Measurements from ENCODE around the gene CR2.
"Not testable (repeated sequence)": the region's sequence is repeated elsewhere in the genome, so short reads cannot be mapped to it uniquely, and the experiment has no call there.

The CR2 gene

GRCh38 chr1:207444514-207445217 is 9.5 kb upstream of the CR2 start:
- FAIRE-seq (no peak), DNase-seq (ENCODE audit: low spot score) (no peak)

GRCh38 chr1:207453710-207454045 is 450 bp upstream of the CR2 start:
- FAIRE-seq (no peak), DNase-seq (ENCODE audit: low spot score) (no peak)

DNA sequence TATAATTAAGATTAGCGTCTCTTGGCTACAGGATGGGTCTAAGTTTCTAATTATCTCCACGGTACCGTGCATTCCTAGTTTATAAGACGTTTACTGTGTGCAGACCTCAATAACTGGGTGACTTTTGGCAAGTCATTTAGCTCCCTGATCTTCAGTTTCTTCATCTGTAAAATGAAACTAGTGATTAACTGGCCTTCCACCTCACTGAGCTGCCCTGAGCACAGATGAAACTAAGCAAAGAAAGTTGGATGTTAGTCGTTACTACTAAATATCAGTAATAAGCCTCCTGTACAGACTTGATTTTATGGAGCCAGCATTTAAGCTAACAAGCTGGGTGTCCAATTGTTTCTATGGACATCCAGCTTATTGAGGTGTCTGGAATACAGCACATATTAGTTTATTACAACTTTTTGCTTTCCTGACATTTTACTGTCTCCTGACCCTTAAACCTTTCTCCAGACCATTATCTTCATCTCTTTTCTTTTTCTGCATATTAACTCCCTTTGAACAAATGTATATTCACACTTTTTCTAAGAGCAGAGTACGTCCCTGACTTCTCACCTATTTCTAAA is 1.1 kb downstream of the CR2 start:
- FAIRE-seq (no peak), DNase-seq (ENCODE audit: low spot score) (no peak)

GRCh38 chr1:207458414-207458813 is 4.3 kb downstream of the CR2 start:
- DNase-seq (ENCODE audit: low spot score) (no peak), FAIRE-seq (peak; percentile 13)

DNA sequence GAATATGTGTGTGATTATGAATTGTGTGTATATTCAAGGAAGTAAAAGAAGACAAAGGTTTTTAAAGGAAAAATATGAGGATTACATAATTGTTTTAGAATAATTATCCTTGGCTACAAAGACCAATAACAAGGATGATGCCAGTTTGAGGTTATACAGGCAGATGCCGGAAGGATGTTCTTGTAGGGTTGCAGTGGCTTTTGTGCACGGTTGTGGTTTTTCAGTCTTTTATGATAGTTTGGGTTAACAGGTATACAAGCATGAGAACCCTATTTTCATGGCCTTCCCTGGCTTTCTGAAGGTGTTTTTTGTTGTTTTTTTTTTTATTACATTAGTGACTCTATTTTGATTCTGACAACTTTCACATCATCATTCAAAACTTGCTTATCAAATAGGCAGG is 4.9 kb downstream of the CR2 start:
- FAIRE-seq: no peak

GRCh38 chr1:207461649-207462048 is 7.5 kb downstream of the CR2 start:
- FAIRE-seq: no peak
- DNase-seq (ENCODE audit: low spot score): no peak

More for the DNA sequence above, 4.9 kb downstream of the CR2 start:
- no peak for DNase-seq (ENCODE audit: low spot score)

DNA sequence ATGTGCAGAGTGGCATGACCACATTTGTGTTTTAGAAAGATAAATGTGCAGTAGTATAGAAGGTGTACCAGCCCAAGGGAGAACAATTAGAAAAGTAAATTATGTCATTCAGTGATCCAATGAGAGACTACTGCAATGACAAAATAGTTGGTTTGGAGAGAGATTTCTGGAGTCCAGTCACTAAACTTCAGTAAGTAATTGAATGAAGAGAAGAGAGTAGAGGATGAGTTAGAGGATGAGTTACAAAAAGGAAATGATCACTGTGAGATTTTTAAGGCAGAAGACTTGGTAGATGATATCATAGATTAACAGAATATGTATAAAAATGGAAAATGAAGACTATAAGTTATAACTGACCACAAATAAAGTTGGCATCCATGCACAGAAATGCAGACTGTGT is 8.4 kb downstream of the CR2 start:
- DNase-seq (ENCODE audit: low spot score): no peak
- no peak for FAIRE-seq

GRCh38 chr1:207463021-207463420 is 8.9 kb downstream of the CR2 start:
- no peak for FAIRE-seq
- peak; percentile 11 for DNase-seq (ENCODE audit: low spot score)

- DNase-seq (ENCODE audit: low spot score) (no peak), FAIRE-seq (no peak)
Observed at GRCh38 chr1:207463571-207463970, 9.4 kb downstream of the CR2 start.

DNA sequence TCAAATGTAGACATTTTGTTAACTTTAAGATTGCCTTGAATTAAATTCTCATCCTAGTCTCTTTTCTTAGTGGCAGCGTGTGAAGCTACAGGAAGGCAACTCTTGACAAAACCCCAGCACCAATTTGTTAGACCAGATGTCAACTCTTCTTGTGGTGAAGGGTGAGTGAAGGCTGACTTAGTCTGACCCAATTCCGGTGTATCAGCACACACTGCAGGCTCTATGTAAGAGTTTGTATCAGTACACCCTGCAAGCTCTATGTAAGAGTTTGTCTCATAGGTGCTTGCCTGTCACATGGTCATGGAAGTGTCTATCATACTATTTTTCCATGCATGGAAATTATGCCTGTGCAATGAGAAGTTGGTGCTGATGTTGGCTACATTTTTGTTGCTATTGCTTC is 16.8 kb downstream of the CR2 start:
- DNase-seq (ENCODE audit: low spot score): no peak
- FAIRE-seq: no peak

DNA sequence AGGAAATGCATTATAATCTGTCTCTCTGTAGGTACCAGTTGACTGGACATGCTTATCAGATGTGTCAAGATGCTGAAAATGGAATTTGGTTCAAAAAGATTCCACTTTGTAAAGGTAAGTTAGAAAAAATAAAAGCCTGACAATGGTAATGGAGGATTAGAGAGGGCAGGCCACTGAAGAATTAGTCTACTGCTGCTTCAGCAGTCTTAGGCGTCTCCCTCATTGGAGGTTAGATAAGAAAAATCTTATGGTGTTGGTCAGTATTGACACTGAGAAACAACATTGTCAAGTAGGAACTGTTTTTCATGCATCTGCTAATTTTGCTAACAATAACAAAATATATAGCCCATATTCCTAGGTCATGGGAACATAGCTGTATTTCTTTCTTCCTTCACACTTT is 20.1 kb downstream of the CR2 start:
- no peak for FAIRE-seq

DNA sequence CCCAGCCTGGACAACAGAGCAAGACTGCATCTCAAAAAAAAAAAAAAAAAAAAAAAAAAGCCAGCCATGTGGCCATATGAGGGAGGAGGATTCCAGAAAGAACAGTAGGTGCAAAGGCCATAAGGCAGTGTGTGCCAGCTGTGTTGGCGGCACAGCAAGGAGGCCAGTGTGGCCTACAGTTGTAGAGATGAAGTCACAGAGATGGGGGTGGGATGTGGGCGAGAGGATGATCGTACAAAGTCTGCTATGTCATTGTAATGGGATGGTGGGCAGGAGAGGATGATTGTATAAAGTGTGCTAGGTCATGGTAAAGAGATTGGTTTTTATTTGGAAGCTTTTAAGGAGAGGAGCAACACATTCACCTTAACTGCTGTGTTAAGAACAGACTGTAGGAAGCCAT is 32.1 kb downstream of the CR2 start:
- FAIRE-seq: no peak
- DNase-seq (ENCODE audit: low spot score): no peak

More for the DNA sequence above, 20.1 kb downstream of the CR2 start:
- no peak for DNase-seq (ENCODE audit: low spot score)

- FAIRE-seq: no peak
- DNase-seq (ENCODE audit: low spot score): no peak
Observed at GRCh38 chr1:207487636-207488035, 33.5 kb downstream of the CR2 start.

DNA sequence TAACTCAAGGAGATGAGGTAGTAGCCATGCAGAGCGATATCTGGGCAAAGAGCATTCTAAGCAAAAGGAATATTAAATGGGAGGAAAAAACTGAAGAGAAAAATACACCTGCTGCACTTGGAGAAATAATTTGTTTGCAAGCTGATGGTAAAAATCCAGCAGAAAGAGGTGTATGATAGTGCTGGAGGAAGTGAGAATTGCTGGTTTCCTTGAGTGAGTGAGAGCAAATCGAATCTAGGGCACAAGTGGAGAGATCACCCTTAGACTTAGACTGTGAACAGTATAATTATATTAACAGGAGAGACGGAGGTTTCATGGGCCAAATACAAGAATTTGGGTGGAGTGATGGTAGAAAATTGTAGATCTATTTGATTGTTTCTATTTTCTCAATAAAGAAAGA is 39.1 kb downstream of the CR2 start:
- FAIRE-seq (no peak), DNase-seq (ENCODE audit: low spot score) (no peak)

DNA sequence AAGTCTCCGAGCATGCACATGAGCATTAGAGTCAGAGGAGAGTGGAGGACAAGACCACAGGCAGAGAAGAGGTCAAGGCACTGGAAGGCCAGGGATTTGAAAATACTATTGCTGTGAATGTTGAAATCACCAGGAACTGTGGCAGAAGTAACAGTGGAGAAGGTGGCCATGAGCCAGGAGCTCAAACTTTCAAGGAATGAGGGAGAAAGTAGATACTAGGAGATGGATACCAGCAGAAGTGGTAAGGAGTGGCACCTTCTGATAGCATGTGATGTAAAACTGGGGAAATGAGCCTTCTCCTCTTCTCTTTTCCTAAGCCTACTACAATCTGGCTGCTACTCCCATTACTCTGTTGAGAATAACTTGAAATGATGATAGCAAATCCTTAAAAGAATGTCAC is 40.0 kb downstream of the CR2 start:
- no peak for DNase-seq (ENCODE audit: low spot score)
- no peak for FAIRE-seq

GRCh38 chr1:207495281-207495680 is 41.2 kb downstream of the CR2 start:
- not testable (repeated sequence) for FAIRE-seq

DNA sequence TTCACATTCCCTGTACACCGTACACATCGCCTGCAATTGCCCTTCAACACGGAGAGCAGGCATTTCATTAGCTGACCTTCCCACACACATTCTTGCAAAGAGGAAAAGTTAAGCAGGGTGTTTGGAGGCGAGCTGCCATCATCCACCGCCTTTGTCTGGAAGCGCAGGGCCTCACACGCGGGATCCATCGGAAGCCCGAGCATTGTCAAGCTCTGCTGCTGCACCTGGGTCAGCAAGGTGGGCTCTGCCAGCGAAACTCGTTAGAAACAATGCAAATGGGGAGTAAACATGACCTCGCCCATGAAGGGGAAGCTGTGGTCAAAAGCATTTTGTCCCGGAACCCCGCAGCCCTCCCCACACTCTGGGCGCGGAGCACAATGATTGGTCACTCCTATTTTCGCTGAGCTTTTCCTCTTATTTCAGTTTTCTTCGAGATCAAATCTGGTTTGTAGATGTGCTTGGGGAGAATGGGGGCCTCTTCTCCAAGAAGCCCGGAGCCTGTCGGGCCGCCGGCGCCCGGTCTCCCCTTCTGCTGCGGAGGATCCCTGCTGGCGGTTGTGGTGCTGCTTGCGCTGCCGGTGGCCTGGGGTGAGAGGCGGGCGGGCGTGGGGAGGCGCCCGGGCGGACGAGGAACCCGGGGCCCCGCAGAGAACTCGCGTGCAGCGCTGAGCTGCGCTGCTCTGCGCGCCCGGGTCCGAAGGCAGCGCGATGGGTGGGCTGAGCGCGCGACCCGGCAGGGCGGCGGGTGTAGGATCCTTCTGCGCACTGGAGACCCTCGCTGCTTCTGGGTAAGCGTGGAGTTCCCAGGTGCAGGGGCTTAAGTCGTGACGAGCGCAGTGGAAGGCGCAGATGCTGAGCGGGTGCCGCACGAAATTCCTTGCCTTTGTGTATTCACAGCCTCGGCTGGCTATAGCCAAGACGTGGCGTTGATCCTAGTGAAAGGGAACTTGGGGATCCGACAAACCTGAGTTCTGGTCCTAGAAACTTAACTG is 42.0 kb downstream of the CR2 start, which contains the start of gene CR1:
CR1 (plus strand) TSS at position 357 of the 992 bp plus-strand sequence; CDS start at position 468, 111 bp downstream.
- DNase-seq (ENCODE audit: low spot score) (no peak), FAIRE-seq (no peak)

More at GRCh38 chr1:207495281-207495680, 41.2 kb downstream of the CR2 start:
- not testable (repeated sequence) for DNase-seq (ENCODE audit: low spot score)

DNA sequence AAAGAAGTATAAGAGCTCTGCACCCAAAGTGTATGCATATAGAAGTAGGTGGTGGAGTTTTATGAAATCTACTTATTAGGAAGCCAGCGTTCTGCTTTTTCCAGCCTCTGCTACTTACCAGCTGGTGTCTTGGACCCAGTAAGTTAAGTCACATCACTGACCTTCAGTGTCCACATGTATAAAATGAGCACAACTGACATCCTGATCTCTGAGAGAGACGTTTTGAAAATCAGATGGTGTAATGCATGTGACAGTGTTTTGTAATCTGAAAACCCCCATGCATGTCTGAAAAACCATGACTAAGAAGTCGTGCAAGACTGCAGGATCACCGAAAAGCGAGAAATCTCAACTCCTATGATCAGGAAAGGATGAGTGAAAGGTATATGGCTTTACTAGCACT is 43.8 kb downstream of the CR2 start:
- FAIRE-seq (no peak), DNase-seq (ENCODE audit: low spot score) (no peak)

DNA sequence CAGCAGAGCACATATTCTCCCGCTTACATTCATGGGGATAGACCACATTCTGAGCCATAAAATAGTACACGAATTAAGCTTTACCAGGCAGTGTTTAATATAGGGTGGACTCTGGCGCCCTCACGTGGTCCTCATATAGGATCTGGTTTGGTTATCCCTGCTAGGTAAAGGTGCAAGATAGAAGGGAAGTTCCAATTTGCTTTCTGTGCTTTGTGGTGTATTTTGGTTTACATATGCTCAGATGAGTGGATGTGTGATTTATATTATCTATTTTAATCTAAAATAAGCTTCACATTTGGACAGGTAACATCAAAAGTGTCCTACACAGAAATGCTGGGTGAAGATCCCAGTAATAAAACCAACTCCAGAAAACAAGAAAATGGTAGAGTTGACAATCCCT is 45.4 kb downstream of the CR2 start:
- no peak for FAIRE-seq
- DNase-seq (ENCODE audit: low spot score): peak; percentile 53

- FAIRE-seq (no peak), DNase-seq (ENCODE audit: low spot score) (no peak)
Observed at GRCh38 chr1:207500306-207500705, 46.2 kb downstream of the CR2 start.

GRCh38 chr1:207501071-207501470 is 46.9 kb downstream of the CR2 start:
- FAIRE-seq (no peak), DNase-seq (ENCODE audit: low spot score) (no peak)

GRCh38 chr1:207502726-207503125 is 48.6 kb downstream of the CR2 start:
- DNase-seq (ENCODE audit: low spot score) (peak; percentile 10), FAIRE-seq (no peak)
